ENCODE results near the gene TTLL11. TPM values are rescaled to one million over a fixed set of nuclear protein-coding genes. Genes with fewer than 3 reads are reported as not detected.

The TTLL11 gene
- total RNA-seq, 6 experiments from 2014 or later, result 6.9 to 10.2 (median 8.3) TPM

GRCh38 chr9:122100756-122101155, 7.6 kb upstream of the TTLL11 start:
- H3K36me3 Mint-ChIP-seq (ENCODE audit: low read depth), result peaks cover 9% of the 10 kb centered on the region

GRCh38 chr9:122099271-122099869, 6.3 kb upstream of the TTLL11 start:
- H3K4me1 Mint-ChIP-seq (ENCODE audit: low read depth), result peaks cover 13% of the 10 kb centered on the region; the same call in 1 of the 2 replicates

More at GRCh38 chr9:122100756-122101155, 7.6 kb upstream of the TTLL11 start:
- H3K9me3 Mint-ChIP-seq, result peaks cover 13% of the 10 kb centered on the region
- H3K4me3 Mint-ChIP-seq, result no peak overlapping the region
- no peak for TF ChIP-seq CTCF (IDR thresholded peaks at IDR 0.05)
- peaks cover 4% of the 10 kb centered on the region; the same call in 1 of the 2 replicates for H3K4me1 Mint-ChIP-seq (ENCODE audit: low read depth)
- no peak for DNase-seq
- H3K27me3 Mint-ChIP-seq (ENCODE audit: insufficient read depth), result peaks cover 8% of the 10 kb centered on the region
- H3K27ac Mint-ChIP-seq, result no peak overlapping the region

GRCh38 chr9:122097679-122098315, 4.7 kb upstream of the TTLL11 start:
- Mint-ChIP-seq H3K9me3 (no peaks in the 10 kb centered on the region), H3K36me3 (ENCODE audit: low read depth) (no peaks in the 10 kb centered on the region), H3K27ac (no peak overlapping the region), H3K4me1 (ENCODE audit: low read depth) (peaks cover 13% of the 10 kb centered on the region; the same call in 1 of the 2 replicates), H3K27me3 (ENCODE audit: insufficient read depth) (peaks cover 8% of the 10 kb centered on the region), H3K4me3 (no peak overlapping the region)
- TF ChIP-seq CTCF (IDR thresholded peaks at IDR 0.05), result no peak
- no peak for DNase-seq

More at GRCh38 chr9:122099271-122099869, 6.3 kb upstream of the TTLL11 start:
- Mint-ChIP-seq H3K36me3 (ENCODE audit: low read depth) (peaks cover 7% of the 10 kb centered on the region), H3K27ac (no peak overlapping the region), H3K4me3 (no peak overlapping the region), H3K9me3 (peaks cover 12% of the 10 kb centered on the region), H3K27me3 (ENCODE audit: insufficient read depth) (peaks cover 8% of the 10 kb centered on the region)
- peak; percentile 55 for DNase-seq
- peak; percentile 98 for TF ChIP-seq CTCF (IDR thresholded peaks at IDR 0.05)

- no peak for TF ChIP-seq CTCF (IDR thresholded peaks at IDR 0.05)
- no peak for DNase-seq
- H3K9me3 Mint-ChIP-seq, result no peaks in the 10 kb centered on the region
- no peaks in the 10 kb centered on the region for H3K36me3 Mint-ChIP-seq (ENCODE audit: low read depth)
- peaks cover 19% of the 10 kb centered on the region for H3K4me1 Mint-ChIP-seq (ENCODE audit: low read depth)
- no peak overlapping the region for H3K27ac Mint-ChIP-seq
- peaks cover 8% of the 10 kb centered on the region for H3K27me3 Mint-ChIP-seq (ENCODE audit: insufficient read depth)
- no peak overlapping the region for H3K4me3 Mint-ChIP-seq
Observed at GRCh38 chr9:122096620-122097415, 3.7 kb upstream of the TTLL11 start.

- peak; percentile 83 for TF ChIP-seq CTCF (IDR thresholded peaks at IDR 0.05)
- H3K9me3 Mint-ChIP-seq, result no peaks in the 10 kb centered on the region
- no peak overlapping the region for H3K27ac Mint-ChIP-seq
- peaks cover 8% of the 10 kb centered on the region for H3K27me3 Mint-ChIP-seq (ENCODE audit: insufficient read depth)
- DNase-seq, result peak; percentile 44
- H3K4me3 Mint-ChIP-seq, result no peak overlapping the region
- H3K36me3 Mint-ChIP-seq (ENCODE audit: low read depth), result no peaks in the 10 kb centered on the region
- H3K4me1 Mint-ChIP-seq (ENCODE audit: low read depth), result peaks cover 34% of the 10 kb centered on the region
Observed at GRCh38 chr9:122095010-122095767, 2.1 kb upstream of the TTLL11 start.
